Endothelial cell of umbilical vein (primary cell): ENCODE data around the gene CDC42.
"Not testable (repeated sequence)": the region's sequence is repeated elsewhere in the genome, so short reads cannot be mapped to it uniquely, and the experiment has no call there.

Experiments
- EZH2 ChIP-seq: IDR thresholded peaks from 2 replicates; pipeline ENCODE4 v1.6.1; 2012; ENCODE audit warnings: borderline replicate concordance, low read depth, mild to moderate bottlenecking, moderate library complexity, low read length, inconsistent platforms; ENCODE audit not compliant: severe bottlenecking
- TF ChIP-seq, protein P1 (sequence below), 2 donors: IDR thresholded peaks; 1 replicate in 1 of 2; 2 replicates in 1 of 2; pipeline ENCODE4 v1.5.1; 2011; ENCODE audit warnings: low read length in 2 of 2, mild to moderate bottlenecking in 2 of 2, moderate library complexity in 2 of 2, control low read depth in 1 of 2, inconsistent platforms in 1 of 2, low read depth in 1 of 2; ENCODE audit not compliant: insufficient read depth in 1 of 2; ENCODE audit errors: extremely low read depth in 1 of 2

DNA sequence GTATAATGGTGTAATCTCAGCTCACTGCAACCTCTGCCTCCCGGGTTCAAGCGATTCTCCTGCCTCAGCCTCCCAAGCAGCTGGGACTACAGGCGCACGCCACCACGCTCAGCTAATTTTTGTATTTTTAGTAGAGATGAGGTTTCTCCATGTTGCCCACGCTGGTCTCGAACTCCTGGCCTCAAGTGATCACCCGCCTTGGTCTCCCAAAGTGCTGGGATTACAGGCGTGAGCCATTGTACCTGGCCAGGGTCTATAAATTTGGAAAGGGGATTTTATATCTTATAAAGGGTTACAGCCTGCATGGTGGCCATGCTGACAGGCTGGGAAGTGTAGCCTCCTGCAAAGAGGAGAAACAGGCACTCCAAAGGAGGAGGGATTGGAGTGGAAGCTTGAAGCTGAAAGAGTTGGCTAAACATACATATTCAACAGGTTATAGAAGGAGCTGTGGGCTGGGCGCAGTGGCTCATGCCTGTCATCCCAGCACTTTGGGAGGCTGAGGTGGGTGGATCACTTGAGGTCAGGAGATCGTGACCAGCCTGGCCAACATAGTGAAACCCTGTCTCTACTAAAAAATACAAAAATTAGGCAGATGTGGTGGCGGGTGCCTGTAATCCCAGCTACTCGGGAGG, 37.8 kb upstream of the CDC42 start:
- TF ChIP-seq, protein P1, sequence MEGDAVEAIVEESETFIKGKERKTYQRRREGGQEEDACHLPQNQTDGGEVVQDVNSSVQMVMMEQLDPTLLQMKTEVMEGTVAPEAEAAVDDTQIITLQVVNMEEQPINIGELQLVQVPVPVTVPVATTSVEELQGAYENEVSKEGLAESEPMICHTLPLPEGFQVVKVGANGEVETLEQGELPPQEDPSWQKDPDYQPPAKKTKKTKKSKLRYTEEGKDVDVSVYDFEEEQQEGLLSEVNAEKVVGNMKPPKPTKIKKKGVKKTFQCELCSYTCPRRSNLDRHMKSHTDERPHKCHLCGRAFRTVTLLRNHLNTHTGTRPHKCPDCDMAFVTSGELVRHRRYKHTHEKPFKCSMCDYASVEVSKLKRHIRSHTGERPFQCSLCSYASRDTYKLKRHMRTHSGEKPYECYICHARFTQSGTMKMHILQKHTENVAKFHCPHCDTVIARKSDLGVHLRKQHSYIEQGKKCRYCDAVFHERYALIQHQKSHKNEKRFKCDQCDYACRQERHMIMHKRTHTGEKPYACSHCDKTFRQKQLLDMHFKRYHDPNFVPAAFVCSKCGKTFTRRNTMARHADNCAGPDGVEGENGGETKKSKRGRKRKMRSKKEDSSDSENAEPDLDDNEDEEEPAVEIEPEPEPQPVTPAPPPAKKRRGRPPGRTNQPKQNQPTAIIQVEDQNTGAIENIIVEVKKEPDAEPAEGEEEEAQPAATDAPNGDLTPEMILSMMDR (IDR thresholded peaks at IDR 0.05; ENCODE audit: extremely low read depth in 1 of 2, insufficient read depth in 1 of 2, low read depth in 1 of 2, low read length in 2 of 2): not testable (repeated sequence)
- TF ChIP-seq EZH2: not testable (repeated sequence)
